Posterior vena cava (tissue), 2 donors: ENCODE results near the gene CGNL1. TPM values are rescaled to one million over a fixed set of nuclear protein-coding genes. Genes with fewer than 3 reads are reported as not detected.

Source experiments
- DNase-seq: peaks from one replicate; pipeline ENCODE4 v3.0.0-alpha.2; 2020; ENCODE audit warnings: low spot score
- intact Hi-C, 2 donors: fragments of 100-400 bp; cut with DNase I; formaldehyde crosslinking; loops; one replicate each; pipeline versions ENCODE4 v1.14.1 to v1.14.2; 2022 to 2023
- total RNA-seq, 2 donors: library from RNA; stranded (reverse); fragmentation: NEBNext Ultra II Directional; extraction: Animal tissue kit (Norgen Biotek cat#: 25700); gene quantifications; one replicate each; pipeline ENCODE4 v1.2.1, GENCODE V29; 2021
- donor health status: DM: yes; HTN: yes; CAD: no.
- donor health status: DM: yes; HTN: yes; CAD: no.

CGNL1 gene
- total RNA-seq, 2 donors from 2014 or later = 20.0 to 24.4 TPM

- DNase-seq = no peak
- intact Hi-C loops = loop anchor here in 1 of 2 donors (10.0 kb wide), 1 partner anchor 117 kb away; no protein-coding TSS in a partner anchor
These were observed 28.2 kb upstream of the CGNL1 start for GRCh38 chr15:57348081-57348480.

- no peak for DNase-seq
- intact Hi-C loops = no loop called here
These were observed 23.6 kb upstream of the CGNL1 start for GRCh38 chr15:57352535-57353316.

- no peak for DNase-seq
- intact Hi-C loops = no loop called here
These were observed 22.9 kb upstream of the CGNL1 start for GRCh38 chr15:57353317-57353804.

GRCh38 chr15:57354436-57355123, 21.7 kb upstream of the CGNL1 start:
- intact Hi-C loops = no loop called here
- no peak for DNase-seq

GRCh38 chr15:57355259-57355658, 21.0 kb upstream of the CGNL1 start:
- intact Hi-C loops = no loop called here
- DNase-seq = no peak

- intact Hi-C loops = no loop called here
- no peak for DNase-seq
These were observed 20.1 kb upstream of the CGNL1 start for GRCh38 chr15:57356178-57356577.

- intact Hi-C loops = no loop called here
These were observed 19.7 kb upstream of the CGNL1 start for GRCh38 chr15:57356636-57357035.

GRCh38 chr15:57357799-57358198, 18.5 kb upstream of the CGNL1 start:
- intact Hi-C loops = no loop called here
- no peak for DNase-seq

More at GRCh38 chr15:57356636-57357035, 19.7 kb upstream of the CGNL1 start:
- DNase-seq = no peak

GRCh38 chr15:57358571-57358970, 17.7 kb upstream of the CGNL1 start:
- intact Hi-C loops = no loop called here
- no peak for DNase-seq

- intact Hi-C loops = no loop called here
- no peak for DNase-seq
These were observed 12.6 kb upstream of the CGNL1 start for GRCh38 chr15:57363661-57364060.

GRCh38 chr15:57364282-57365007, 11.9 kb upstream of the CGNL1 start:
- intact Hi-C loops = no loop called here
- DNase-seq = no peak

GRCh38 chr15:57367556-57367955, 8.7 kb upstream of the CGNL1 start:
- intact Hi-C loops = no loop called here
- no peak for DNase-seq

- intact Hi-C loops = no loop called here
- DNase-seq = no peak
These were observed 5.4 kb upstream of the CGNL1 start for GRCh38 chr15:57370929-57371328.

- no peak for DNase-seq
- intact Hi-C loops = no loop called here
These were observed 2.9 kb upstream of the CGNL1 start for GRCh38 chr15:57373251-57373881.

GRCh38 chr15:57373882-57374276, 2.4 kb upstream of the CGNL1 start:
- DNase-seq = no peak
- intact Hi-C loops = no loop called here

GRCh38 chr15:57376696-57377477, 582 bp downstream of the CGNL1 start:
- no peak for DNase-seq
- intact Hi-C loops = no loop called here

GRCh38 chr15:57377478-57377847, 1.2 kb downstream of the CGNL1 start:
- intact Hi-C loops = no loop called here
- no peak for DNase-seq

GRCh38 chr15:57379487-57379886, 3.2 kb downstream of the CGNL1 start:
- intact Hi-C loops = no loop called here
- DNase-seq = no peak

- intact Hi-C loops = loop anchor here in 1 of 2 donors (5.0 kb wide), 1 partner anchor 764 kb away; no protein-coding TSS in a partner anchor
- no peak for DNase-seq
These were observed 4.5 kb downstream of the CGNL1 start for GRCh38 chr15:57380854-57381253.
